Memory B cell (primary cell): ENCODE measurements around the gene SLC35F1.

Experiments used
- ATAC-seq: fragments of 150-1000 bp; cut with Tn5 transposase; 2 replicates; pipeline ENCODE4 v1.10.0; 2021; ENCODE audit warnings: low read depth, mild to moderate bottlenecking, moderate library complexity
- DNase-seq, 2 donors: peaks; one replicate each; pipeline ENCODE4 v3.0.0; 2022; ENCODE audit warnings: low spot score in 2 of 2
- H3K27ac Mint-ChIP-seq: one replicate; pipeline ENCODE4 v1.8.0; 2022; ENCODE audit warnings: mild to moderate bottlenecking, moderate library complexity, mixed read lengths
- H3K27me3 Mint-ChIP-seq: one replicate; pipeline ENCODE4 v1.8.0; 2022; ENCODE audit warnings: mixed read lengths
- H3K36me3 Mint-ChIP-seq: one replicate; pipeline ENCODE4 v1.8.0; 2022; ENCODE audit warnings: mild to moderate bottlenecking, mixed read lengths
- H3K4me1 Mint-ChIP-seq: one replicate; pipeline ENCODE4 v1.8.0; 2022; ENCODE audit warnings: mixed read lengths
- H3K4me3 Mint-ChIP-seq: one replicate; pipeline ENCODE4 v1.8.0; 2022; ENCODE audit warnings: mild to moderate bottlenecking, moderate library complexity, mixed read lengths
- H3K9me3 Mint-ChIP-seq: one replicate; pipeline ENCODE4 v1.8.0; 2022; ENCODE audit warnings: mixed read lengths

The SLC35F1 gene

GRCh38 chr6:118325220-118325860 is 418.3 kb downstream of the SLC35F1 start:
- Mint-ChIP-seq H3K4me3 (no peak overlapping the region), H3K4me1 (no peaks in the 10 kb centered on the region), H3K27ac (no peak overlapping the region), H3K36me3 (no peaks in the 10 kb centered on the region), H3K27me3 (peaks cover 13% of the 10 kb centered on the region), H3K9me3 (no peaks in the 10 kb centered on the region)
- DNase-seq (no peak), ATAC-seq (no peak)

DNA sequence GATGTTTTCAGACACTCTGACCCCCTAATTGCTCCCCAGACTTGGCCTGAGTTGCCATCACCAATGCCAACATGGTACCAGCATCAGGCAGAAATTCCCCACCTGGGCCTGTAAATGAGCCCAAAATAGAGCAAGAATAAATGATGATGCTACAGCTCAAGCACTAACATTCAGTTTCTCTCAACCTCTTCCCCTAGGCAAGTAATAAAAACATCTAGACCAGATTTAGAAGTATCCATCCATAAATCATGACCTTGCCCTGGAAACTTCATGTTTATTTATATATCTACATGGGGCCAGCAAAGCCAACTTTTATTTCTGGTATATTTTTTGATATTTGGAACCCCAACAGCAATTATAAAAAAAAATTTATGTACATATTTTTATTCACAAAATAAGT is 419.6 kb downstream of the SLC35F1 start:
- Mint-ChIP-seq H3K9me3 (no peaks in the 10 kb centered on the region), H3K36me3 (no peaks in the 10 kb centered on the region), H3K4me1 (no peaks in the 10 kb centered on the region), H3K27ac (no peak overlapping the region), H3K4me3 (no peak overlapping the region), H3K27me3 (peaks cover 13% of the 10 kb centered on the region)
- no peak for ATAC-seq
- no peak for DNase-seq

DNA sequence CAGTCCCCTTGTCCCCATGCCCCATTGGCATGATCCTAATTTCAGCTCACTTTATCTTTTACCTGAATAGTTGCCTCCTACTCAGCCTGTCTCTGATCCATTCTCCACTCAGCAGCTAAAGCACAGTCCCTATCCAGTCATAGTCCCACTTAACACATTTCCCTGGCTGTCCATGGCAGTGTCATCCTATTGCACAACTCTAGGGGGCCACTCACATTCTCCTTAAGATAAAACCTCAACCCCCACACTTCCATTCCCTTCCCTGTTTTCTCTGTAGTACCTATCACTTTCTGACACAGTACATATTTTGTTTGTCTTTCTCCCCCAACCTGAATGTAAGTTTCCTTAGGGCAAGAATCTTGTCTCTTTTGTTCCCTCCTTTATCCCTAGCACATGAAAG is 420.2 kb downstream of the SLC35F1 start:
- no peak for DNase-seq
- H3K4me3 Mint-ChIP-seq = no peak overlapping the region

DNA sequence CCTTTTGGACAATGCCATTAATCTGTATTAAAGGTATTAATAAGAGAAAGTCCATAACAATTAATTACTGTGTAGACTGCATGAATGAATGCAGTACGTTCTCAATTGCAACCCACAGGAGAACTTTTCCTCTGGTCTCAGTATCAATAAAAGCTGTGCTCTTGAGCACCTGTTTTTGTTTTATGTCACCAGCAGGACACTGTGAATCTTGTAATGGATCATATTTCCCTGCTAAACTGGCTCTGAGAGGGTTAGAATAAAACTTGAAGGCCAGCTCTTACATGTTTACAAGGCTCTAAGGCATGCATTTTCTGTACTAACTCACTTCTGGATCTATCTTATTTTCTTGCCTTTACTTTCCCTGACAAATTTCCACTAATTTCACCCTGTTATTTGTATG is 426.7 kb downstream of the SLC35F1 start:
- DNase-seq (no peak), ATAC-seq (no peak)
- Mint-ChIP-seq H3K4me1 (no peaks in the 10 kb centered on the region), H3K36me3 (peaks cover 2% of the 10 kb centered on the region), H3K4me3 (no peak overlapping the region), H3K27ac (no peak overlapping the region), H3K9me3 (peaks cover 6% of the 10 kb centered on the region), H3K27me3 (no peaks in the 10 kb centered on the region)

More for the DNA sequence above, 420.2 kb downstream of the SLC35F1 start:
- peaks cover 13% of the 10 kb centered on the region for H3K27me3 Mint-ChIP-seq
- no peak for ATAC-seq
- H3K9me3 Mint-ChIP-seq = no peaks in the 10 kb centered on the region
- H3K36me3 Mint-ChIP-seq = no peaks in the 10 kb centered on the region
- H3K27ac Mint-ChIP-seq = no peak overlapping the region
- no peaks in the 10 kb centered on the region for H3K4me1 Mint-ChIP-seq

- Mint-ChIP-seq H3K36me3 (peaks cover 2% of the 10 kb centered on the region), H3K27me3 (no peaks in the 10 kb centered on the region), H3K9me3 (peaks cover 9% of the 10 kb centered on the region), H3K4me3 (no peak overlapping the region), H3K4me1 (no peaks in the 10 kb centered on the region), H3K27ac (no peak overlapping the region)
- no peak for DNase-seq
- ATAC-seq = no peak
Observed at GRCh38 chr6:118334634-118335033, 427.6 kb downstream of the SLC35F1 start.

DNA sequence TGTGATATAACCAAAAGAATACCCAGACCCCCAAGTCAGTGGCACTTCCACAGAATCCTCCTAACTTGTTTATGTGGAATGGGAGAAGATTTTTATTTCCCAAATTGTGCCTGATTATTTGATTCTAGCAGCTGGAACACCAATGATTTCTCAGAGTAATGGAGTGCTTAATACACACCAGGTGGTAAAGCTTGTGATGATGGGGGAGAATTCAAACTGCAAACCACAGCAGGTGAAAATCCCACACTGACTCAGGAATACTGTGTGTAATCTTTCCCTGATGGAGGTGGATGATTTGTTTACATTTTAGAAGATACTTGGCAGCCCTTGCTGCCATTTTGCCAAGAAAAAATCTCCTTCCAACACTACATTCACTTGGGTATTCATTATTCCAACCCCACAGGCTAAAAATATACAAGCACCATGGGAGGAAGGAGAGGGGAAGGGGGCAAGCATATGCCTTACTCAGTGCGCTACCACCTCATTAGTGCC is 428.3 kb downstream of the SLC35F1 start:
- peaks cover 2% of the 10 kb centered on the region for H3K36me3 Mint-ChIP-seq
- H3K4me1 Mint-ChIP-seq = no peaks in the 10 kb centered on the region
- ATAC-seq = no peak
- no peak overlapping the region for H3K4me3 Mint-ChIP-seq
- H3K9me3 Mint-ChIP-seq = peaks cover 12% of the 10 kb centered on the region
- H3K27ac Mint-ChIP-seq = no peak overlapping the region
- H3K27me3 Mint-ChIP-seq = no peaks in the 10 kb centered on the region
- DNase-seq = no peak

GRCh38 chr6:118344014-118344670 is 437.1 kb downstream of the SLC35F1 start:
- ATAC-seq = no peak
- peaks cover 7% of the 10 kb centered on the region for H3K9me3 Mint-ChIP-seq
- peaks cover 5% of the 10 kb centered on the region for H3K27me3 Mint-ChIP-seq
- no peak for DNase-seq
- H3K36me3 Mint-ChIP-seq = no peaks in the 10 kb centered on the region
- H3K4me1 Mint-ChIP-seq = no peaks in the 10 kb centered on the region
- H3K4me3 Mint-ChIP-seq = no peak overlapping the region
- no peak overlapping the region for H3K27ac Mint-ChIP-seq

DNA sequence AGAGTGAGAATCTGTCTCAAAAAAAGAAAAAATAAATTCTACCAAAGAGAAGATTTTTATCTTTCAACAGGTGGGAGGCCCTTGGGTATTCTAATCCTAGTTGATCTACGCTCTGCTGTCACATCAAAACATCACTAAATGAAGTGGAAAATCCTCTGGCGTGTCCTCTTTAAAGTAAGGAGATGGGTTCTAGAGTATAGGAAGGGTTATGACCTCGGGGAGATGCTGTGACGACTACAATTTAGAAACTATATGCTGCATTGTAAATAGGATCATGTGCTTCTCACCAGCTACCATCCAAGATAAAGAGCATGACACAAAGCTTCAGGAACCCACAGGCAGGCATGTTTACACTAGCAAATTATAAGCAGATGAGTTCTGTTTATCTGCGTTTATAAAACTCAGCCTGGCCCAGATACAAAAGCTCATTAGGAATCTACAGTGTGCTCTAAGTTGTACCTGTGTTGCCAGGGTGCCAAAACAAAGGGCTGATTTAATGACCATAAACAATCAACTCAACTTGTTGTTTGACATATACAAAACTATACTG is 443.9 kb downstream of the SLC35F1 start:
- H3K4me3 Mint-ChIP-seq = no peak overlapping the region
- no peak for ATAC-seq
- no peak for DNase-seq
- H3K4me1 Mint-ChIP-seq = peaks cover 4% of the 10 kb centered on the region
- H3K27ac Mint-ChIP-seq = no peak overlapping the region
- H3K9me3 Mint-ChIP-seq = no peaks in the 10 kb centered on the region
- peaks cover 2% of the 10 kb centered on the region for H3K36me3 Mint-ChIP-seq
- H3K27me3 Mint-ChIP-seq = peaks cover 6% of the 10 kb centered on the region

- H3K4me3 Mint-ChIP-seq = no peak overlapping the region
- peaks cover 6% of the 10 kb centered on the region for H3K27me3 Mint-ChIP-seq
- peaks cover 4% of the 10 kb centered on the region for H3K4me1 Mint-ChIP-seq
- no peak overlapping the region for H3K27ac Mint-ChIP-seq
- DNase-seq = no peak
- ATAC-seq = no peak
- peaks cover 2% of the 10 kb centered on the region for H3K36me3 Mint-ChIP-seq
- H3K9me3 Mint-ChIP-seq = no peaks in the 10 kb centered on the region
Observed at GRCh38 chr6:118353564-118353963, 446.5 kb downstream of the SLC35F1 start.

DNA sequence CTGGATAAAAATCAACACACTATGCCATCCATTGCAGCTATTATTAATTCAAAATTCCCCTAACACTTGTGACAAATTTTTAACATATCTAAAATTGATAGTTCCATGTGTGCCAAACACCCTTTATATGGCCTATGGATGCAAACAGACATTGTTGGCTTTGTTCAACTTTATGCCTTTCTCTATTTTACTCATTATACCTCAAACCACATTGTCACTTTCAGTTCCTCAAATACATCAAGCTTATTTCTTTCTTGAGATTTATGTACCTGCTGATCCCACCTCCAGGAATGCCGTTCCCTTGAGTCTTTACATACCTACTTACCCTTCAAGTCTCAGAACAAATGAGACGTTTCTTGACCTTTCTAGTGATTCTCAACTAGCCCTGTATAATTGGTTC is 447.6 kb downstream of the SLC35F1 start:
- no peak for DNase-seq
- H3K9me3 Mint-ChIP-seq = no peaks in the 10 kb centered on the region
- no peak overlapping the region for H3K4me3 Mint-ChIP-seq
- peaks cover 2% of the 10 kb centered on the region for H3K27me3 Mint-ChIP-seq
- peaks cover 4% of the 10 kb centered on the region for H3K4me1 Mint-ChIP-seq
- H3K36me3 Mint-ChIP-seq = peaks cover 2% of the 10 kb centered on the region
- ATAC-seq = peak; percentile 27
- H3K27ac Mint-ChIP-seq = no peak overlapping the region

GRCh38 chr6:118356054-118356453 is 449.0 kb downstream of the SLC35F1 start:
- Mint-ChIP-seq H3K4me1 (peaks cover 4% of the 10 kb centered on the region), H3K27me3 (no peaks in the 10 kb centered on the region), H3K9me3 (no peaks in the 10 kb centered on the region), H3K36me3 (peaks cover 2% of the 10 kb centered on the region), H3K27ac (no peak overlapping the region), H3K4me3 (no peak overlapping the region)
- DNase-seq (no peak), ATAC-seq (no peak)

DNA sequence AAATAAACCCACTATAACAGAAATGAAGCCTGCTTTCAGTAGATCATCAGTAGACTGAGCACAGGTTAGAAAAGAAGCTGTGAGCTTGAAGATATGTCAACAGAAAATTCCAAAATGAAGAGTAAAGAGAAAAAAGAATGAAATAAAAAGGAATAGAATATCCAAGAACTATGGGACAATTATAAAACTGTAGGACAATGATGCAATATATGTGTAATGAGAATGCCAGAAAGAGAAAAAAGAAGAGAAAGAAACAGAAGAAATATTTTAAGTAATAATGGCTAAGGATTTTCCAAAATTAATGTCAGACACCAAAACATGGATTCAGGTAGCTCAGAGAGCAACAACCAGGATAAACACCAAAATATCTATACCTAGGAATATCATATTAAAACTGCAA is 449.6 kb downstream of the SLC35F1 start:
- Mint-ChIP-seq H3K9me3 (no peaks in the 10 kb centered on the region), H3K27ac (no peak overlapping the region), H3K4me3 (no peak overlapping the region), H3K4me1 (peaks cover 4% of the 10 kb centered on the region), H3K27me3 (no peaks in the 10 kb centered on the region), H3K36me3 (peaks cover 2% of the 10 kb centered on the region)
- no peak for DNase-seq
- ATAC-seq = no peak
